CD1c-positive myeloid dendritic cell (primary cell): ENCODE results near the gene TOMM20.

Source experiments
- DNase-seq: peaks from one replicate; pipeline ENCODE4 v3.0.0-alpha.2; 2016; ENCODE audit errors: extremely low spot score

The TOMM20 gene

GRCh38 chr1:235063068-235063765 is 65.4 kb downstream of the TOMM20 start:
- DNase-seq = peak; percentile 36

GRCh38 chr1:235060607-235061470 is 67.8 kb downstream of the TOMM20 start:
- DNase-seq = no peak
